Measurements from ENCODE around the gene SLC5A2. TPM values are rescaled to one million over a fixed set of nuclear protein-coding genes. Genes with fewer than 3 reads are reported as not detected.
"Not testable (repeated sequence)": the region's sequence is repeated elsewhere in the genome, so short reads cannot be mapped to it uniquely, and the experiment has no call there.

Gene SLC5A2
- total and polyA plus RNA-seq, 2 experiments from 2014 or later, result 0.36 to 4.9 TPM

DNA sequence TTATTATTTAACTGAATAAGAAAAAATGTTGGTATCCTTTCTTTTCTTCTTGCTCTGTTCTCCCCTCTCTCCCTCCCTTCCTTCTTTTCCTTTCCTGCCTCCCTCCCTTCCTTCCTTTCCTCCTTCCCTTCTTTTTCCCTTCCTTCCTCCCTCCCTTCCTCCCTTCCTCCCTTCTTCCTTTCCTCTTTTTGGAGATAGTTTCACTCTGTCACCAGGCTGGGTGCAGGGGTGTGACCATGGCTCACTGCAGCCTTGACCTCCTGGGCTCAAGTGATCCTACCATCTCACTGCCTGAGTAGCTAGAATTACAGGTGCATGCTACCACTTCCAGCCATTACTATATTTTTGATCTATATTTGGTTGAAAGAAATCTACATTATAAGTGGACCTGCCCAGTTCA is 31.0 kb downstream of the SLC5A2 start:
- TF ChIP-seq, protein P1, sequence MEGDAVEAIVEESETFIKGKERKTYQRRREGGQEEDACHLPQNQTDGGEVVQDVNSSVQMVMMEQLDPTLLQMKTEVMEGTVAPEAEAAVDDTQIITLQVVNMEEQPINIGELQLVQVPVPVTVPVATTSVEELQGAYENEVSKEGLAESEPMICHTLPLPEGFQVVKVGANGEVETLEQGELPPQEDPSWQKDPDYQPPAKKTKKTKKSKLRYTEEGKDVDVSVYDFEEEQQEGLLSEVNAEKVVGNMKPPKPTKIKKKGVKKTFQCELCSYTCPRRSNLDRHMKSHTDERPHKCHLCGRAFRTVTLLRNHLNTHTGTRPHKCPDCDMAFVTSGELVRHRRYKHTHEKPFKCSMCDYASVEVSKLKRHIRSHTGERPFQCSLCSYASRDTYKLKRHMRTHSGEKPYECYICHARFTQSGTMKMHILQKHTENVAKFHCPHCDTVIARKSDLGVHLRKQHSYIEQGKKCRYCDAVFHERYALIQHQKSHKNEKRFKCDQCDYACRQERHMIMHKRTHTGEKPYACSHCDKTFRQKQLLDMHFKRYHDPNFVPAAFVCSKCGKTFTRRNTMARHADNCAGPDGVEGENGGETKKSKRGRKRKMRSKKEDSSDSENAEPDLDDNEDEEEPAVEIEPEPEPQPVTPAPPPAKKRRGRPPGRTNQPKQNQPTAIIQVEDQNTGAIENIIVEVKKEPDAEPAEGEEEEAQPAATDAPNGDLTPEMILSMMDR (IDR thresholded peaks at IDR 0.05; ENCODE audit: low read depth, low read length), result no peak
- Histone ChIP-seq H3K36me3 (no peaks in the 10 kb centered on the region), H3K9me3 (ENCODE audit: low read depth) (no peaks in the 10 kb centered on the region), H3K27me3 (no peaks in the 10 kb centered on the region), H3K27ac (no peak overlapping the region), H3K4me1 (ENCODE audit: low read depth) (peaks cover 7% of the 10 kb centered on the region), H3K4me3 (no peak overlapping the region)
- DNase-seq (ENCODE audit: low read depth in 1 of 2, low spot score in 1 of 2), result no peak

DNA sequence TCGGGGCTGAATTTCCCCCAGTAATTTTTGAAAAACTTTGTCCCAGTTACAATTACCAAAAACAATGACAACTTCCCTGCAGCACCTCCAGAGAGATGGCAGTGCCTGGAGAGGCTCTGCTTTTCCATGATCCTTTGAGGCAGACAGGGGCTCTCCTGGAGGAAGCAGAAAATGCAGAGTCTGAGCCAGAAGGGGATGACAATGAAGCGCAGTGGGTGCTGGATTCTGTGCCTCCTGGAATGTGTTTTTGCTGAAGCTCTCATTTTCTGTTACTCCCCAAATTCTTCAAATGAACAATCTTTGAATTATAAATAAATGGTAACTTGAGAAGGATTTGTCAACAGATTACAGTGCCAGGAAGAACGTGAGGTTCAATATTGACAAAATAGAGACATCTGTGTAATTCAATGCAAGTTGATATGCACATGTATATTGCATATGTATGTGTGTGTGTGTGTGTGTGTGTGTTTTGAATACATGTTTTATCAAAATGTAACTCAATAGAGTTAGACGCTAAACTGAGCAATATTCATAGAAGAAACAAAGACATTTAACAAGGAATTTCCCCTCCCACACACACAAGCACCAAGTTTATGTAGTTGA is 35.0 kb downstream of the SLC5A2 start:
- TF ChIP-seq, protein P1 (IDR thresholded peaks at IDR 0.05; ENCODE audit: low read depth, low read length), result no peak
- H3K9me3 ChIP-seq (ENCODE audit: low read depth), result no peaks in the 10 kb centered on the region
- no peak for DNase-seq (ENCODE audit: low read depth in 1 of 2, low spot score in 1 of 2)
- H3K36me3 ChIP-seq, result no peaks in the 10 kb centered on the region
- H3K4me3 ChIP-seq, result no peak overlapping the region
- no peaks in the 10 kb centered on the region for H3K4me1 ChIP-seq (ENCODE audit: low read depth)
- H3K27ac ChIP-seq, result no peak overlapping the region
- no peaks in the 10 kb centered on the region for H3K27me3 ChIP-seq

DNA sequence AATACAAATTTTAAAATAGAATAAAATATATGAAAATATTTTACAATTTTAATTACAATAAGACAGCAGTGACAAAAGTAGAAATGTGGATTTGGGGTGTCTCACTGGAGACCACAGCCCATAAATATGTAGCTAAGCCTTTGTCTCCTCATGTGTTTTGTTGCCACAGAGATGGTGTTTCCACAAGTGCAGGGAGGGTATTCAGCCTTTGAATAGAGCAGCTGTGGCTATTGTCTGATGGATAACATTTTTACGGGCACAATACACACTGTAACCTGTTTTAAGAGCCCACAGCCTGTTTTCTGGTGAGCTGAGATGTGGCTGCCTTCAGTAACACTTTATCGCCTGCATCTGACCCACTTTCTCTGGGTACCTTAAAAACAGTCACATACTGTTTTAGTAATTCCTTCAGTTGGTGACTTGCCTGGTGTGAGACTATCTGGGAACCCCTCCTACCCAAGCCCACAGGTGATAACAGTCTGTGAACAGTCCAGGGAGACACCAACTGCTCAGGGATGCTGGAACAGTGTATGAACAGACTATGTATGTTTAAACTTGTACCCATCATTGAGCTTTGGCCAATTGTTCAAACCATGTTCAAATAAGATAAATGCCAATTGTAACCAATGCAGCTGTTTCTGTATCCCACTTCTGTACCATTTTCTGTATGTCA is 37.0 kb downstream of the SLC5A2 start:
- TF ChIP-seq, protein P1 (IDR thresholded peaks at IDR 0.05; ENCODE audit: low read depth, low read length), result no peak
- Histone ChIP-seq H3K4me1 (ENCODE audit: low read depth) (no peaks in the 10 kb centered on the region), H3K27me3 (no peaks in the 10 kb centered on the region), H3K27ac (no peak overlapping the region), H3K9me3 (ENCODE audit: low read depth) (no peaks in the 10 kb centered on the region), H3K4me3 (no peak overlapping the region), H3K36me3 (no peaks in the 10 kb centered on the region)
- DNase-seq (ENCODE audit: low read depth in 1 of 2, low spot score in 1 of 2), result no peak

DNA sequence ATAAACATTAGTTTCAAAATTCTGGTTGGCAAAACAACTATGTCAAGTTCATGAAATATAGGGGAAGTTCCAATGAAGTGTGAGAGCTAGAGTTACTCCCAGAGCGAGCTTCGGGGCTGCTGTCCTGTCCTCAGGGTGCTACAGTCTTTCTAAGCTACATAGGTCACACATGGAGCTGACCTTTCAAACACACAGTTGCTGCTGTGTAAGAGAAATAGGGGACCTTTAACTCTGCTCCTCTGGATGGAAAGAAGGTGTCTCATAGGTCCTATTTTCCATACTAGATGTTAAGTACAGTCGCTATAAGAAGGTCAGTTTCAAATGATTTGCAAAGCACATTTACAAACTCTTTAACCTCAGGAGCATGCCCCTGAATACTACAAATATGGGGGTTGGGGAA is 38.4 kb downstream of the SLC5A2 start:
- Histone ChIP-seq H3K36me3 (no peaks in the 10 kb centered on the region), H3K9me3 (ENCODE audit: low read depth) (no peaks in the 10 kb centered on the region), H3K27ac (no peak overlapping the region), H3K4me1 (ENCODE audit: low read depth) (no peaks in the 10 kb centered on the region), H3K4me3 (no peak overlapping the region), H3K27me3 (no peaks in the 10 kb centered on the region)
- TF ChIP-seq, protein P1 (IDR thresholded peaks at IDR 0.05; ENCODE audit: low read depth, low read length), result no peak
- DNase-seq (ENCODE audit: low read depth in 1 of 2, low spot score in 1 of 2), result no peak

DNA sequence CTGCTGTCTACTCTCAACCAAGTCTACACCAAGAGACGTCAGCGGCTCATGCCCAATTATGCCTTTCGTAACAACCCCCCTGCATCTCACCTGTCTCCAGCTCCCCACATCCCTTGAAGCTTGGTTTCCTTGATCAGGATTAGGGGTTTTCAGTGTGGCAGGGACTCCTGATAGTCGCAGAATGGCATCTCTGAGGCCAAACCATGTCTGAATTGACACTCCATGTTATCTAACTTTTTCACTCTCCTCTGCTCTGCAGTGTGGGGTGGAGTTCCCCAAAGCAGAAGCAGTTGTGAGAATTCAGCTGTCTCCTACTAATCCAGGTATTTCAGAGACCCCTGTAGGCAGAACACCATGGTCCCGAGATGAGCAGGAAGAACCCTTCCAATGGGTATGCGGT is 39.1 kb downstream of the SLC5A2 start:
- DNase-seq (ENCODE audit: low read depth in 1 of 2, low spot score in 1 of 2), result no peak
- H3K4me1 ChIP-seq (ENCODE audit: low read depth), result no peaks in the 10 kb centered on the region
- H3K36me3 ChIP-seq, result no peaks in the 10 kb centered on the region
- H3K27ac ChIP-seq, result no peak overlapping the region
- H3K27me3 ChIP-seq, result peaks cover 1% of the 10 kb centered on the region
- H3K9me3 ChIP-seq (ENCODE audit: low read depth), result no peaks in the 10 kb centered on the region
- no peak overlapping the region for H3K4me3 ChIP-seq
- TF ChIP-seq, protein P1 (IDR thresholded peaks at IDR 0.05; ENCODE audit: low read depth, low read length), result no peak

DNA sequence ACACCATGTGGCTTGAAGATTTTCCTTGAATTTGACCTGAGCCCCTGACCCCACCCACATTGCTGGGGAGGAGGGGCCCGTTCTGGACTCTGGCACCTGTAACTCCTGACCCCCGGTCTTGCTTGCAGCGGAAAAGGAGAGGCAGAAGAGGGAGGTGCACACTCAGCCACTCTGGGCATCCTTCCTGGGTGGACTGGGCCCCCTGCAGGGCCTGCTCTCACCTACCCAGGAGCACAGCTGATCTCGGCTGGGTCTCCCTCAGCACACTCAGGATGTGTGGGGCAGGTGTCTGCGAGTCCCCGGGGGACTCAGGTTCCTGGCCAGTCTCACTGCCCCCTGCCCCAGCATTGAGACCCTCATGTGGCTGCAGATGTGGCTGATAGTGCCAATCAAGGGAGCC is 40.8 kb downstream of the SLC5A2 start:
- H3K9me3 ChIP-seq (ENCODE audit: low read depth); H3K27ac ChIP-seq; H3K4me3 ChIP-seq; H3K36me3 ChIP-seq; H3K4me1 ChIP-seq (ENCODE audit: low read depth); DNase-seq (ENCODE audit: low read depth in 1 of 2, low spot score in 1 of 2): not testable (repeated sequence)
- H3K27me3 ChIP-seq, result peaks cover 18% of the 10 kb centered on the region

Measured in cardiac muscle cell (in vitro differentiated cells and primary cell).